T-helper 2 cell (primary cell): ENCODE measurements around the gene SCN9A.

Source experiments
- DNase-seq, 5 experiments: peaks; one replicate each; pipeline versions ENCODE4 v3.0.0 to v3.0.0-alpha.2; 2012 to 2022

The SCN9A gene

GRCh38 chr2:166167449-166167848 lies 208.3 kb downstream of the SCN9A start:
- DNase-seq, result no peak

- DNase-seq, result no peak
Observed at GRCh38 chr2:166163775-166164174, 212.0 kb downstream of the SCN9A start.

- no peak for DNase-seq
Observed at GRCh38 chr2:166158546-166158945, 217.2 kb downstream of the SCN9A start.

DNA sequence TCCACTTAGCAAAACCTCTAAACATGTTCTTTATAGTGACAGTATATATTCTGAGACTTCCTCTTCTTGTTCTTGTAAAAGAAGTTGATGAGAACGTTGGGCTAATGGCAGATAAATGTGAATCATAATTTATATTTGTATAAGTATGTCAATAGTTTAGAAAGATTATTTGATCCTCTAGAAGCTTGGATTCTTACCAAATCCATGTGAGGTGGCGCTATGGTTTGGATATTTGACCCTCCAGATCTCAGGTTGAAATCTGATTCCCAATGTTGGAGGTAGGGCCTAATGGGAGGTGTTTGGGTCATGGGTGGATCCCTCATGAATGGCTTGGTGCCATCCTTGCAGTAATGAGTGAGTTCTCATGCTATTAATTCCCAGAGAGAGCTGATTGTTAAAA lies 218.2 kb downstream of the SCN9A start:
- no peak for DNase-seq

DNA sequence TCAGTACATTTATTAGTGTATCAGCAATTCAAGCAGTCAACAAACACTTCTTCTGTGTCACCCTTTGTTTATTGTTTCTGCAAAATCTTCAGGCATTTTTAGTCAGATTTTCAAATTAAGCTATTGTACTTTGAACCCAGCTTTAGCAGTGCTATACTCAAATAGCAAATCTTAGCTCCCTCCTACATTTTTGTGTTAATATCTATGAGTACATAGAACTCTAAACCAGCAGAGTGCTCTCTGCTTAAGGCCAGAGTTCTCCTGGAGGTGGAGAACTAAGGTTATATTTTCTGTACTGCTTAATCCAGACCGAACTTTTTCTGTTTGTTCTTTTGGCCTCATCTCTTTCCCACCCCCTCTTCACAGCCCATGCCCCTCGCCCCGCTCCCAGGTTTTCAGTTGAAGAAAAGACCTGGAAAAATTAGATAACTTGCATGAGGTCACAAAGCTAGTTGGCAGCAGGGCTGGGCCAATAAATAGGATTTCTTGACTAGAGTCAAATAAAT lies 218.7 kb downstream of the SCN9A start:
- no peak for DNase-seq

DNA sequence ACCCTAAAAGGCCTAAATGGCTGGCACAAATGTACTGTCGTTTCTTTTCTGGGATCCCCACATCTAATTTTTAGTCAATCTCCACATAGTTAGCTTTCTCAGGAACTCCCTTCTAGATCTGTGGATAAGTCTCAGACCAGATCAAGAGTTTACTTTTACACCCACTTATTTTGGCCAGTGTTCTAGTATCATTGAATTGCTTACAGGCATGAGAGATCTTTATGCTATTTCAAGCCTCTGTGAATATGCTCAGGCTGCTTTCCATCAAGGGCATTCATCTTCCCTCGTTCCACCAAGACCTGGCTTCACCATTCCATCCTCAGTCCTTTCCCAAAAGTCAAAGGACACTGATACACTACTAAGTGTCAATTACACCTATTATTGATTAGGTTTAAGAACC lies 220.2 kb downstream of the SCN9A start:
- no peak for DNase-seq

- DNase-seq, result no peak
Observed at GRCh38 chr2:166154685-166155338, 220.9 kb downstream of the SCN9A start.

GRCh38 chr2:166152064-166152463 lies 223.7 kb downstream of the SCN9A start:
- no peak for DNase-seq

DNA sequence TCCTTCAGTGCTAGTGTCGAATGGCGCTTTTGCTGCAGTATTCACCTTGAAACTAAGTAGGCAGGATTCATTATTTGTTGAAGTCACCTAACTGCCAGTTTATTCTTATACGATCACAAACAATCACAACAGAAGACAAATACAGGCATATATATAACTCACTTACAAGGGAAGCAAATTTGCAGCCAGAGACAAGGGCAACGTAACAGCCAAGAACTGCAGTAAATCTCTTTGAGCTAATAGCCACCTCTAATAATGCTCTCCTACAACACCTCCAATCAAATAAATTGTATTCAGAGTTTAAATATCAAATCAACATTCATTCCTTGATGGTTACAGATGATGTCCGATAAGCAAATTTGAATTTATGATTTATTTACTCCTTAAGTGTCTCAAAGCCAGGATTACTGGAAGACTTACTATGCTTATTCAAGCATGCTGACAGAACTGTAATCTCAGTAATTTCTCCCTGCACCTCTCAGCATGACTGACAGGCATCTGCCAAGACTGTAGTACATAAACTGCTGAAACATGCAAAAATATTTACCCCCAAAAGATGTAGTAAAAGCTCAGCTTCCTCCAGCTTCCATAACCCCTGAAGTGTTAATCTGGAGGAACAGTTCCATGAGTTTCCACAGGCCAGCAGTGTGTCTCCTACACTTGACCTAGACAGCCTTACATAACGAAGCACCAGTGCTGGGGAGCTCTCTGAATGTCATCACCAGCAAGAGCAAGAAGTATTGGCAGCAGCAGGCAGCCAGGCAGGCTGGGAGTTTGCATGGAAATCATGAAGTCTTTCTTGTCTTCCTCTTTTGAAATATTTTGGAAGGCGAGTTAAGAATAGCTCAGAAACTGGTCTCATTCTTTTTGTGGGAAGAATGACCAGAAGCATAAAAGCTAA lies 227.0 kb downstream of the SCN9A start:
- no peak for DNase-seq

- DNase-seq, result no peak
Observed at GRCh38 chr2:166147883-166148282, 227.9 kb downstream of the SCN9A start.
